Stimulated activated CD8-positive, alpha-beta memory T cell treated with anti-CD3 and anti-CD28 coated beads, Interleukin-12 subunit alpha, Interleukin-12 subunit beta, amount 100 ng/mL, for 1 hour (primary cell): ENCODE data around the gene TOP2B.

Source experiments
- DNase-seq: peaks from one replicate; pipeline ENCODE4 v3.0.0-alpha.2; 2020; ENCODE audit warnings: low read depth

Gene TOP2B

DNA sequence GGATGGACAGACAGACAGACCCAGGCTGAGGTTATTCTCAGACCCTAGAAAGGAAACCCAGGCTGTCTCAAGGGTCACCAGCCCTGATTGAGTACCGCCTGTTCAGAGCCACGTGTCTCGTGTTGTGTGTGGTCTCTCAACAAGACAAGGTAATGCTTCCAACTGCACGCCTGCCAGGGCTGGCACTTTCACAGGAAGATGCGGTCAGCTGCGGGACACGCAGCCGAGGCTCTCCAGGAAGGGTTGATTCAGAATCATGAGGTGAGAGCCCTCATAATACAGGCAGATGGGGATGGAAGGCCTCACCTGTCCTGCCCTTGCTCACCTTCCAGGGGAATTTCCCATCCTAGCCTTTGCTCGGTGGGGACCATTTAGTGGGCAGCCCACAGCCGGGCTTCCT, 81.4 kb downstream of the TOP2B start:
- no peak for DNase-seq

DNA sequence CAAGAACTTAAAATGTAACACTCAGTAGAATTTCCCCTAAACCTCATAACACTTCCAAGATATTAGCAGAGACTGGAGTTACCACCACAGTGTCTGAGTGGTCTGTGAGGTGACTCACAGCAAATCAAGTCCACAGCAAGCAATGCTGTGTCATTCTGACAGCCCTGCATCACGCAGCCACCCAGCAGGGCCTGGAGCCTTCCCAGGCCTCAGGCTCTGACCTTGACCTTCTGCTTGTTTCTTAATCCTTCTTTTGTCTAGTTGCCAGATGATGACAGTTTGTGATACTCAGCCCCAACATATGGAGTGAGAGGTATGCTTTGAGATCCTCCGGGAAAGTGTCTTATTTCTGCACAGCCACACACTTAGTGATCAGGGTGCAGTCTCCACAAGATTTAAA, 82.5 kb downstream of the TOP2B start:
- no peak for DNase-seq

DNA sequence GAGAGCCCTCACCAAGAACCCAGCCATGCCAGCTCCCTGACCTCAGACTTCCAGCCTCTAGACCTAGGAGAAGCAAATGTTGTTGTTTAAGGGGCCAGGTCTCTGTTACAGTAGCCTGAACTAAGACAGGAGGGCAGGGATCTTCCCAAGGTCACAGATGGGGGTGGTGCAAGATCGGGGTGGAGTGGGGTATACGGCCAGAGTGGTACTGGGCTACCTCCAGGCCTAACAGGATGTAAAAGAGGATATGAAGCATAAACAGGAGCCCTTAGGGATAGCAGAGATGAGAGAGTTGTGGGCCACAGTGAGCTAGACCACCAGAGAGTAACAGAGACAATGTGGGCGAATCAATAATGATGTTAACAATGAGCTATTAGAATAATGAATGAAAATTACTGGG, 82.9 kb downstream of the TOP2B start:
- no peak for DNase-seq

DNA sequence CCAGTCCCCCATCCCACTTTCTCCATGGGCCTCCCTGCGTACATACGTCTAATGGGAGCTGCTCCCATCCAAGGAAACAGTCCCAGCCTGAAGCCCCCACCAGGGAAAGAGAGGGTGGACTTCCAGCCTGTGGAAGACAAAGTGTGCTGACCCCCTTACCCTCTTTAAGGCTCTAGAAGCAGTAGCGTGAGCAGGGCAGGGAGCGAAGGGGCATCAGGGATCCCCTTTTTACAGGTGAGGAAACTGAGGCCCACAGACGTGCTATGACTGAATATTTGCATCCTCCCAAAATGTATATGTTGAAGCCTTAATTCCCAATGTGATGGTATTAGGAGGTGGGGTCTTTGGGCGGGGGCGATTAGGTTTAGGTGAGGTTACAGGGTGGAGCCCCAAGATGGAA, 83.4 kb downstream of the TOP2B start:
- no peak for DNase-seq

DNA sequence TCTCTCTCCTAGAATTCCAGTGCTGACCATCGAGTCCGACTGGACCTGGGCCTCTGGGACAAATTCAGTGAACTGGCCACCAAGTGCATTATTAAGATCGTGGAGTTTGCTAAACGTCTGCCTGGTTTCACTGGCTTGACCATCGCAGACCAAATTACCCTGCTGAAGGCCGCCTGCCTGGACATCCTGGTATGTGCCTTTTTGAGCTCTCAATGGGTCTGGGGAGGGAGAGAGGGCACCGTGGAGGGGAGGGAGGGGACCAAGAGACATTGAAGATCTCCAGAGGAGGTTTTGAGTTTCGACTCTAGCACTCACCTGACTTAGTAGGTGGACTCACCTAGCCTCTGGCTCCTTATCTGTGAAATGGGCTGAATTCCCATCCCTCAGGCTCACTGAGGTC, 84.2 kb downstream of the TOP2B start:
- no peak for DNase-seq

DNA sequence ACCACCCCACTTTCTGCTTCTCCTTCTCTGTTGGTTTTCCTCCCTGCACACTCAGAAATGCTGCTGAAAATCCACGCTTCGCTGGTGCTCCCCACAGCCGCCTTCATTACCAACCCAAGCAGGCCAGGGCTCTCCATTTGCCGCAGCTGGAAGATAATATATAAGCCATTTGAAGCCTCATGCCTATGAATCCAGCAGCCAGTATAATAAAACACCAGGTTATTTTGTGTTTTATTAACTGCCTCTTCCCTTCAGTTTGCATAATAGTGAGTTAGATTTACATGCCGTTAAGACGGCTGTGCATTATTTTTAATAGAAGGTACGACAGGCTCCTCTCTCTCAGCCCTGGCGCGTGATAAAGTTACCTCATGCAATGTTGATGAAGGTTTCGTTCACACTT, 86.6 kb downstream of the TOP2B start:
- DNase-seq = no peak

DNA sequence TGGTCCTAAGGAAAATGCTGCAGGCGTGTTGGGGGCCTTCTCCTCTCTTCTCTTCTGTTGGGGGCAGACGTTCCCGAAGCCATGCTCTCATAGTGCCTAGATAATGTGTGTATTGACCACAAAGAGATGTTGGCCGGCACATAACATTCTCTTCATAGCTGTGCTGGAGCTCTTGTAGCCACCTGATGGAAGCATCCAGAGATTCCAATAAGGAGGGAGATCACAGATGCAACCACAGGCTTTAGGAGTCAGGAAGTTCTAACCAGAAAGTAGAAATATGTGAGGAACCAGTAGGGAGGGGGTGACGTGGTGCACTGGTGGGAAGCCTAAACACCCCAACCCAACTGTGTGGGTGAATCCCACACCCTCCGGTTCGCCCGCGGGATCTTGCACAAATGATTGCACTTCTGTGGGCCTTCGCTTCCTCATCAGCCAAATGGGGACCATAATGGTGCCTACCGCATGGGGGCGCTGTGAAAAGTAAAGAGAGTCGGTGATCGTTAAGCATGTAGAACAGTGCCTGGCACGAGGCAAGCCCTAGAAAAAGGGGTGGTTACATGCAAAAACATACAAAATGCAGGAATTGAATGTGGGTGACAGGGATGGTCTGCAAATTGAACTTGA, 87.8 kb downstream of the TOP2B start:
- no peak for DNase-seq

DNA sequence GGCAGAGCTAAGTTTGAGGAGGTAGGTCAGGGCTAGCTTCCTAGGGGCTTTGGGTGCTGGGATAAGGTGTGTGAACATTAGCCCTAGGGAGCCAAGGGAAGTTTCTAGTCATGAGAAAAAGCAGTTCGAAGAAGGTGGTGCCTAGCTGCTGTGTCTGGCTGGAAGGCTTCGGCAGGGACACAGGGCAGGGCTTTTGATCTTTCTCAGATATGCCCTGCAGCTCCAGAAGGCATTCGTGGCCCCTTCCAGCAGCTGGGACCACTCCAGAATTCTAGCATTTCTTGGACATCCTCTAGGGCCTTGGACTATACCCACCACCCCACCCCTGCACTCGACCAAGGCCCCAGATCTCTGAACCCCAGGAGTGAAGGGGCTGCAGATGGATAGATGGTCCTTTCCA, 88.6 kb downstream of the TOP2B start:
- no peak for DNase-seq

DNA sequence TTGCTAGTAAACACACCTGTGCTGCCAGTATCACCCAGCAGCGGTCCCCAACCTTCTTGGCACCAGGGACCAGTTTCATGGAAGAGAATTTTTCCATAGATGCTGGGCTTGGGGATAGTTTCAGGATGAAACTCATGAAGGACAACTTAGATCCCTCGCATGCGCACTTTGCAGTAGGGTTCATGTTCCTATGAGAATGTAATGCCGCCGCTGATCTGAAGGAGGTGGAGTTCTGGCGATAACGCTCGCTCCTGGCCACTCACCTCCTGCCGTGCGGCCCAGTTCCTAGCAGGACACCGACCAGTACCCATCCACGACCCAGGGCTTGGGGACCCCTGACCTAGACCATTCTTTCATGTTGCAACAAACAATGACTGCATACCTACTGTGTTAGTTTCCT, 89.7 kb downstream of the TOP2B start:
- no peak for DNase-seq

DNA sequence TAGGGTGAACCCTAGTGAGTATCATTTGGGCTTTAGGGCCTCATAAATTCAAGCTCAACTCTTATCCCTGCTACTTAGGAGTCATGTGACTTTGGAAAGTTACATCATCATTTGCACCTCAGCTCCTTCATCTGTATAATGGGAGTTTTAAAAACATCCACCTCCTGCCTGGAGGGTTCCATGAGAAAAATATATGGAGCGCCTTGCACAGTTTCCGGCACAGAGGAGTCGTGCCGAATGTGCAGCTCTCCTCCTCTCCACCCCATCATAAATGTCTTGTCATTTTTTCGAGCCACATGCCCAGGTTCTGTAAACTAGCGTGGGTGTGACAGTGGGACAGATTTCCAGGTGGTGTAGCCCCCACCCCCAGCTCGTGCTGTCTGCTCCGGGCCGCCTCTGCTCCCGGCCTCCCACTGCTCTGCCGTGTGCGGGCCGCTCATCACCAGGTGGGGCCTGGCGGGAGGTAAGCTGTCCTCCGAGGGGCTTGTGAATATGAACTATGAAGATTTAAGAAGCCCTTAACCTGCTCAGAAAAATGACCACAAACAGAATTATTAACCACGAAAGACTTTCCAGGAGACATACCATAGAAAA, 90.4 kb downstream of the TOP2B start:
- DNase-seq = no peak

DNA sequence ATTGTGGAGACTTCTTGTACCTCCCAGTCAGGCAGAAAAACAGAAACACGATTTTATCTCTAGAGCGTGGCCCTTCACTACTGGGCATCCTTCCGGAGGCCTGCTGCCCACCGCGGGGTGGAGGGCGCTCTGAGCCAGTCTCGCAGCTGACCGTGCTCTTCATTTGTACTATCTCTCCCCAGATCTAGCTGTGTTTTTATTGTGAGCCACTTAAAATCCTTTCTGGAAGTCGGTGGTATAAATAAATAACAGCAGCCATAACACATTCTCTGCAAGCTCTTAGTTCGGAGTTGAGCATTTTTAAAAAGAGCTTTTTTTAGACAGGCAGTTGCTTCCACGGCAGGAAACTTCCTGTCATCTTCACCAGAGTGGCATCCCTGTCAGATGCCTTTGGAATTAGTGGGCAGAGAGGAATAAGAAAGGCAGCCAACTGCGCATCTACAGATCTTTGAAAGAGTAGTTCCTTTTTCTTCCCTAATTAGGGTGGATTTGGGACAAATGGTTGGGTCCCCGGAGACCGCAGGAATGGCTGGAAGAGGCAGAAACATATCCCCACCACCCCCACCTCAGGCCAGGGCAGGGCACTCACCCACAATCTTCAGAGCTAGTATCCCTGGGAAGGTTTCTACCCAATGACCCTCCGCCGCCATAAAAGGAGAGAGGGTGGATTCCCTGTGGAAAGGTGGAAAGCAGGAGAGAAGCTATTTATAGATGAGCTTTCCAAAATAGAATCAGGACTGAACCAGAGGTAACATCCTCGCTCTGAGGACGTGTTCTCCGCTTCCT, 91.1 kb downstream of the TOP2B start:
- no peak for DNase-seq

DNA sequence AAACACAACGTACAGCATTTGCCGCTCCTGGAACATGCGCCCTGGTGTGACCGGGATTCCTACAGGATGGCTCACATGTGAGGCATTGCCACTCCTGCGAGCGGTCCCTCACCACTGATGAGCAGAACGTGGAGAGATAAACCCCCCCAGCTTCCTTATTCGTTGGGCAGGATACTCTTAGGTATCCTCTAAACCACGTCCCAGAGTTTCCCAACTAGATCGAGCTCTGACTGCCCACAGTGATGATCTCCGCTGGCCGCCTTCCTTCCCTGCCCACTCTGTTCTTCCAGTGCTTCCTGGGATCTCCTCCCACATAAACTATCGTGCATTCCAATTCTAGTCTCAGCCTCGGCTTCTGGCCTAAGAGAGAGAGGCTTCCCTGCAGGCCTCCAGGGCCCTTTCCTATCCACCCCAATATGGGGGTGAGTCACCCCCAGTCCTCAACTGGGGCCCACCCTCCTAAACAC, 91.8 kb downstream of the TOP2B start:
- DNase-seq = no peak

DNA sequence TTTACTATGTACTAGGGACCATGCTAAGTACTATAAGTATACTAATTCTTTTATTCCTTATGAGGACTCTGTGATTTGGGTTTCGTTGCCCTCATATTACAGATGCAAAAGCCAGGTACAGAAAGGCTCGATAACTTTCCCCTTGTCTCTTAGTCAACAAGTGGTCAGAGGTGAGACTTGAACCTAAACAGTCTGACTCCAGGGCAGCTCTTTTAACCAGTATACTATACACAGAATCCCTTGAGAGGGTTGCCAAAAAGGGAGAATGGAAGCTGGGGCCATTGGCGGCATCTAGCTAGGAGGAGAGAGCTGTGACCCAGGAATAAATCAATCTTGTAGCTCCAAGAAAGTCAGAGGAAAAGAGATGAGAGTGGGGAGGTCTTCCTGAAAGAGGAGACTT, 92.4 kb downstream of the TOP2B start:
- no peak for DNase-seq

DNA sequence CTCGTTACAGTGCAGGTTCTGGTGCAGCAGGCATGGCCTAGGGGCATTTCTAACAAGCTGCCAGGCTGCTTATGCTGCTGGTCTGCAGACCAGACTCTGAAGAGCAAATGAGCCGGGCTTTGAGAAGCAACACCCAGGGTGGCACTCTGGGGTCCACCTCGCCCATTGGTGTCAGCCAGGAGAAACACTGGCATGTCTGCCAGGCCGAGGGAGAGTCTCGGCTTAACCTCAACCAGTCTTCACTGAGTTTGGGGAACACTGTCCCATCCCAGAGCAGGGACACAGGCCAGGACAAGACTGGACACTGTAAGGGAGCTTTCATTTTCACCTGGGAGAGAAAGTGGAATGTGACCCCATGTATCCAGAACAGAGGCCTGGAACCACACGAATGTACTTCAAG, 93.4 kb downstream of the TOP2B start:
- DNase-seq = no peak

DNA sequence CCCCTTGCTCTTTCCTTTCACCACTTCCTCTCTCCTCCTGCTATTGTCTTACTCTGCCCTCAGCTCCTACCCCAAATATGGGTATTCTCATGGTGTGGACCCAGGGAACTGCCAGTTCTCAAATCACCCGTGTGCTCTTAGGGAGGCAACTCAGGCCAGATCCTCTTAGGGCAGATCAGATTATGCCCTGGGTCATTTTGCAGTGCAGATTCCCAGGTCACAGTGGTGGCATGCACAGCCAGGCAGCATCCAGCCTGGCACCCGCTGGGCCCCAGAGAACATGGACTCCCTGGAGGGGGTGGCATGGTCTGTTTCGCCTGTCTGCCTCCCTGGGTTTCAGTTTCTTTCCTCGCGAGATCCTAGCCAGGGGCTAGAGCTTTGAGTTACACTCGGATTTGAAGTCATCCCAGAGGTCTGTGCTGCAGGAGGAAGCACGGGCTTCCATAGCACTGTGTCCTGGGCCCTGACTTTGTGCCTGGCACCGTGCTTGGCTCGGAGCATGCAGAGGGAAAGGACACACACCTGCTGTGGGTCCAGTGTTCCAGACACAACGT, 96.1 kb downstream of the TOP2B start:
- no peak for DNase-seq

DNA sequence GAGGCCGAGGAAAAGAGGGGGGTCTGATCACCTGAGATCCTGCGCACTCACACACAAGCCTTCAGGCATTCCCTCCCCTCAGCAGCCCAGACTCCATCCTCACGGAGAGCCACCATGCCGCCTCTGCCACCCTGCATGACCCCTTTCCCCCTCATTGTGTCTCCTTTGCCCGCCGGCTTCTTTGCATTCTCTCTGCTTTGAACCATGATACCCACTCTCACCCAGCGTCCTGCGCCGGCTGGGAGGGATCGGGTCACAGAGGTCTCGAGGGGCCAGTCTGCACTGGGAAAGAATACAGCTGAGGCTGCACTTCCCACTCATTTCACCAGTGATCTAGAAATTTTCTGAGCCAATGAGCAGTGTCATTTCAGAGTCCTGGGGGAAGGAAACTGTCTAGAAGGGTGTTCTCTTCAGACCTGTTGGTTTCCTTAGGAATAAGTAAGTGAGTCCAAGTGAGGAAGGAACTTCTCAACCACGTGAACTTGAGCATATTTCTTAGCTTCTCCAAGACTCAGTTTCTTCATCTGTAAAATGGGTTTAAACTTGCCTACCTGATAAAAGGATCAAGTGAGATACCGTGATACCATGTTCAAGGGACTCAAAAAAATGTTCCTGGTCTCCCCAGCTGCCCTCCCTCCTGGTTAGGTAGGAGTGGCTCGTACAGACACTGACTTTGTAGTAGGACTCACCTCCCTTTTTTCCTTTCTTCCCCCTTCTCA, 96.7 kb downstream of the TOP2B start:
- DNase-seq = no peak

DNA sequence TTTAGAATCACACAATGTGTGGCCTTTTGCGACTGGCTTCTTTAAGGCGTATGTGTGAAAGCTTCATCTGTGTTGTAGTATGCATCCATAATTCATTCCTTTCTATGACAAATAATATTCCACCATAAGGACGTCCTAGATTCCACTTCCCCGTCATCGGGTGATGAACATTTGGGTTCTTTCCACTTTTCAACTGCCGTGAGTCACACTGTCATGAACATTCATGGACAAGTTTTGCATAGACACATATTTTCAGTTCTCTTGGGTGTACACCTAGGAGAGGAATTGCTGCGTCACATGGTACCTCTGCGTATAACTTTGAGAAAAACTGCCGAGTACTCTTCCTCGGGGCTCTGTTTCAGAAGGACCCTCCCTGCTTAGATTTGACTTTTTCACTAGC, 97.3 kb downstream of the TOP2B start:
- no peak for DNase-seq

DNA sequence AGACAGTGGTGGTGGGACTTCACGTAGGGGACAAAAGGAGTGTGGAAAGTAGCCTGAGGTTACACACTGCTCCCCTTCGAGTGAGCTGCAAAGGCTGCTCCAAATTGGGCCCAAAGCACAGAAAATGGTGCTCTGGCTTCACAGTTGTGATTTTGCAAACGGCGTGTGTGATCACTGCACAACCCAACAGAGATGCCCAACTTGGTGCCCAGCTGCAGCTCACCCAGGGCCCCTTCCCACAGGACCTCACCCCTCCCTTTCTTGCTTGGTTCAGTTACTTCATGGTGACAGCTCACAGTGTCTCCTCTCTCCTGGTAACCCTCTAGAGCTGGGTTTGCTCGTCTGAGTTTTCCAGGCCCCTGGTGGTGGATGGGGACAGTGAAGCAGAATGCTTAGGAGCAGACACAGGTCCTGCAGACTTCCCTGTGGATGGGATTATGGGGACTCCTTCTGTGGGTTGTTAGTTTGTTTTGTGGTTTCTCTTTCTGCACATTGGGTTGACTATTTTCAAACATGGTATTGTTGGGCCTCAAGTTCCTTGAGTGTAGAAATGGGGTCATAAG, 98.3 kb downstream of the TOP2B start:
- DNase-seq = no peak

DNA sequence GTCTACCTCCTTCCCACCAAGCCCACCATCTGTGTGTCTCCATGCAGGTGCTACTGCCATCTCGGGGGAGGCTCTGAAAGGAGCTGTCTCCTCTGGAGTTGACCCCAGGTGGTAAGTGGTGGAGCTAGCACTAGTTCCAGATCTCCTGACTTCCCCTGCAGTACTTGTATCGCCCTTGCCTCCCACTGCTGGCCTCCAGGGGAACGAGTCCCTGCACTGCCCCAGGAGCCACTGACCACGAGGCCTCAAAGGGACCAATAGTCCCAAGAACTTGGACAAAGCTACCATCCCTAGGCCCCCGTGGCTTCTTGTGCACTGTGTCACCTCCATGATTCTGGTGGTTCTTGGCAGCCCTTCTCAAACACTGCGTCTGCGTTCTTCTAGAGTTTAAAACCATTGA, 98.9 kb downstream of the TOP2B start:
- DNase-seq = no peak

DNA sequence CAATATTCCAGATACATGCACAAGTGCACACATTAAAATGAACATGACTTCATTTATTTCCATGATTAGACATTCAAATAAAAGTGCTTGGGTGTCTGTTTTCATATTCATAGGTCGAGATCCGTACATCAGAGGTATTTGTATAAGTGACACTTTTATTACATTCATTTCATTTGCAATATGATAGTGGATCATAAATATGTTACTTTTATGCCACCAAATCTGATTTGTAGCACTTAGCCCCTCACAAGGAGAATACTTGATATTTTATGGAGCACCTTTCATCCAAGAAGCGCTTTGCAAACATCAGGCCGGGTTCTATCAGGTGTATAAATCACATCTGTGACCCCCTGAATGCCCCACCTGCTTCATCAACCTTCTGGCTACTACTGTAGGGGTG, 100.6 kb downstream of the TOP2B start:
- no peak for DNase-seq

DNA sequence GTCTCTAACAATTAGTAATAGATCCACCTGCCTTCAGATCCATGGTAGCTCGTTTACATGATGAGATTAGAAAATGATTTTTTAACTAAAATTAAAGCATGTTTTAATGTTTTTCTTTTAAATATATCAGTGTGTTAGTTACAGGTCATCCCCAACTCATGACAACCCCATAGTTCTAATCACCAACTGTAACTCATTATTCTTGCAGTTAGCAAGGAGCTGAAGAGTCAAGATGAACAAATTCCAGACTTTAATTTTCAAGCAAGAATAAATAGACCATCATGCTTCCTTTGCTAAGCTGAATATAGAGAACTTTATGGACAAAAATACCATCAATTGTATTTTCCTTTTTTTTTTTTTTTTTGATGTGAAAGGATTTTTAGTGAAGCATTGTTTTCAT, 101.1 kb downstream of the TOP2B start:
- DNase-seq = no peak

DNA sequence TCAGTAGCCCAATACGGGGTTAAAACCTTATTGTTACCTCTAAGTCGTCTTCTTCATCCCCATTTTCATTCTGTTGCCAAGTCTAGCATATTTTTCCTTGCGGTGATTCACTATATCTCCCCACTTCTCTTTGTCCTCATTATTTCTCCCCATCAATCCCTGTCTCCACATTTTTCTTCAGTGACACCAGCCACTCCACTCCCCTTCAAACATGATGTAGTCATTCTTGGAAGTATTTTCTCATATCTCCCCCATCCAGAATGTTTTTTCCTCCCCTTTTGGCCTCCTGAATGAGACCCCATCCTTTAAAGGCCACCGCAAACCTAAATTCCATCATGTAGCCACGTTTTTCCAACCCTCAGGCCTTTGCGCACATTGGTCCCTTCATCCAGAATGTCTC, 105.9 kb downstream of the TOP2B start:
- no peak for DNase-seq
